ENCODE data around the gene PCDHA9. TPM values are rescaled to one million over a fixed set of nuclear protein-coding genes. Genes with fewer than 3 reads are reported as not detected.
A peak's percentile ranks its signal among the peaks of the same experiment; 100 is the strongest.
"Not testable (repeated sequence)": the region's sequence is repeated elsewhere in the genome, so short reads cannot be mapped to it uniquely, and the experiment has no call there.

The PCDHA9 gene, protein sequence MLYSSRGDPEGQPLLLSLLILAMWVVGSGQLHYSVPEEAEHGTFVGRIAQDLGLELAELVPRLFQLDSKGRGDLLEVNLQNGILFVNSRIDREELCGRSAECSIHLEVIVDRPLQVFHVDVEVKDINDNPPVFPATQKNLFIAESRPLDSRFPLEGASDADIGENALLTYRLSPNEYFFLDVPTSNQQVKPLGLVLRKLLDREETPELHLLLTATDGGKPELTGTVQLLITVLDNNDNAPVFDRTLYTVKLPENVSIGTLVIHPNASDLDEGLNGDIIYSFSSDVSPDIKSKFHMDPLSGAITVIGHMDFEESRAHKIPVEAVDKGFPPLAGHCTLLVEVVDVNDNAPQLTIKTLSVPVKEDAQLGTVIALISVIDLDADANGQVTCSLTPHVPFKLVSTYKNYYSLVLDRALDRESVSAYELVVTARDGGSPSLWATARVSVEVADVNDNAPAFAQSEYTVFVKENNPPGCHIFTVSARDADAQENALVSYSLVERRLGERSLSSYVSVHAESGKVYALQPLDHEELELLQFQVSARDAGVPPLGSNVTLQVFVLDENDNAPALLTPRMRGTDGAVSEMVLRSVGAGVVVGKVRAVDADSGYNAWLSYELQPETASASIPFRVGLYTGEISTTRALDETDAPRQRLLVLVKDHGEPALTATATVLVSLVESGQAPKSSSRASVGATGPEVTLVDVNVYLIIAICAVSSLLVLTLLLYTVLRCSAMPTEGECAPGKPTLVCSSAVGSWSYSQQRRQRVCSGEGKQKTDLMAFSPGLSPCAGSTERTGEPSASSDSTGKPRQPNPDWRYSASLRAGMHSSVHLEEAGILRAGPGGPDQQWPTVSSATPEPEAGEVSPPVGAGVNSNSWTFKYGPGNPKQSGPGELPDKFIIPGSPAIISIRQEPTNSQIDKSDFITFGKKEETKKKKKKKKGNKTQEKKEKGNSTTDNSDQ
- total RNA-seq, result not detected
- long read RNA-seq, result 0 reads

GRCh38 chr5:140848139-140849102 is at the start of gene PCDHA9:
TSS of gene PCDHA9 (plus strand) at chr5:140848382. CDS start at chr5:140848496, 114 bp downstream.
- DNase-seq (ENCODE audit: missing footprints); intact Hi-C loops (cut with DNase I); ATAC-seq: not testable (repeated sequence)

GRCh38 chr5:140800816-140801493 is 47.2 kb upstream of the PCDHA9 start, which contains the start of gene PCDHA3:
TSS of gene PCDHA3 (plus strand) at chr5:140801057.
- DNase-seq (ENCODE audit: missing footprints), result no peak
- intact Hi-C loops (cut with DNase I), result no loop called here
- ATAC-seq, result no peak

DNA sequence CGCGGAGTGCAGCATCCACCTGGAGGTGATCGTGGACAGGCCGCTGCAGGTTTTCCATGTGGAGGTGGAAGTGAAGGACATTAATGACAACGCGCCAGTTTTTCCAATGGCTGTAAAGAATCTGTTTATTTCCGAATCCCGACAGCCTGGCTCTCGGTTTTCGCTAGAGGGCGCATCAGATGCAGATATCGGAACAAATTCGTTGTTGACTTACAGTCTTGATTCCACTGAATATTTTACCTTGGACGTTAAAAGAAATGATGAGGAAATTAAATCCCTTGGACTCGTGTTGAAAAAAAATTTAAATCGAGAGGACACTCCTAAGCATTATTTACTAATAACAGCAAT is 46.7 kb upstream of the PCDHA9 start:
- DNase-seq (ENCODE audit: missing footprints) (no peak), ATAC-seq (no peak)
- intact Hi-C loops (cut with DNase I), result no loop called here

- intact Hi-C loops (cut with DNase I); ATAC-seq; DNase-seq (ENCODE audit: missing footprints): not testable (repeated sequence)
These were observed 45.8 kb upstream of the PCDHA9 start for GRCh38 chr5:140802381-140802780.

- intact Hi-C loops (cut with DNase I), result no loop called here
- ATAC-seq, result no peak
- DNase-seq (ENCODE audit: missing footprints), result no peak
These were observed 45.4 kb upstream of the PCDHA9 start for GRCh38 chr5:140802781-140803271.

- no peak for ATAC-seq
- intact Hi-C loops (cut with DNase I), result no loop called here
- peak; percentile 58 for DNase-seq (ENCODE audit: missing footprints)
These were observed 41.1 kb upstream of the PCDHA9 start, which contains the start of gene PCDHA4 for GRCh38 chr5:140806834-140807775. TSS of gene PCDHA4 (plus strand) at chr5:140807068.

GRCh38 chr5:140808241-140808888 is 39.8 kb upstream of the PCDHA9 start:
- peak; percentile 55 for DNase-seq (ENCODE audit: missing footprints)
- ATAC-seq; intact Hi-C loops (cut with DNase I): not testable (repeated sequence)

DNA sequence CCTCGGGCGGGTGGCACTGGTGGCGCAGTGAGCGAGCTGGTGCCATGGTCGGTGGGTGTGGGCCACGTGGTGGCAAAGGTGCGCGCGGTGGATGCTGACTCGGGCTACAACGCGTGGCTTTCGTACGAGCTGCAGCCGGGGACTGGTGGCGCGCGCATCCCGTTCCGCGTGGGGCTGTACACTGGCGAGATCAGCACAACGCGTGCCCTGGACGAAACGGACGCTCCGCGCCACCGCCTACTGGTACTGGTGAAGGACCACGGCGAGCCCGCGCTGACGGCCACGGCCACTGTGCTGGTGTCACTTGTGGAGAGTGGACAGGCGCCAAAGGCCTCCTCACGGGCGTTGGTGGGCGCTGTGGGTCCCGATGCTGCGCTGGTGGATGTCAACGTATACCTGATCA is 39.3 kb upstream of the PCDHA9 start:
- ATAC-seq, result no peak
- intact Hi-C loops (cut with DNase I), result no loop called here
- DNase-seq (ENCODE audit: missing footprints), result no peak

- ATAC-seq (no peak), DNase-seq (ENCODE audit: missing footprints) (peak; percentile 54)
- intact Hi-C loops (cut with DNase I), result no loop called here
These were observed 26.6 kb upstream of the PCDHA9 start, which contains the start of gene PCDHA5 for GRCh38 chr5:140821375-140822280. TSS of gene PCDHA5 (plus strand) at chr5:140821613.

DNA sequence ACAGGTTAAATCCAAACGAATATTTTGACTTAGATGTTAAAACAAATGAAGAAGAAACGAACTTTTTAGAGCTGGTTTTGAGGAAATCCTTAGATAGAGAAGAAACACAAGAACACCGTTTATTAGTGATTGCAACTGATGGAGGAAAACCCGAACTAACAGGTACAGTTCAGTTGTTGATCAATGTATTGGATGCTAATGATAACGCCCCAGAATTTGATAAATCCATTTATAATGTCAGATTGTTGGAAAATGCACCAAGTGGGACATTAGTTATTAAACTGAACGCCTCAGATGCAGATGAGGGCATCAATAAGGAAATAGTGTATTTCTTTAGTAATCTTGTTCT is 25.9 kb upstream of the PCDHA9 start:
- ATAC-seq, result no peak

GRCh38 chr5:140822969-140823368 is 25.2 kb upstream of the PCDHA9 start:
- ATAC-seq; intact Hi-C loops (cut with DNase I): not testable (repeated sequence)

More for the DNA sequence above, 25.9 kb upstream of the PCDHA9 start:
- DNase-seq (ENCODE audit: missing footprints), result no peak
- intact Hi-C loops (cut with DNase I), result no loop called here

DNA sequence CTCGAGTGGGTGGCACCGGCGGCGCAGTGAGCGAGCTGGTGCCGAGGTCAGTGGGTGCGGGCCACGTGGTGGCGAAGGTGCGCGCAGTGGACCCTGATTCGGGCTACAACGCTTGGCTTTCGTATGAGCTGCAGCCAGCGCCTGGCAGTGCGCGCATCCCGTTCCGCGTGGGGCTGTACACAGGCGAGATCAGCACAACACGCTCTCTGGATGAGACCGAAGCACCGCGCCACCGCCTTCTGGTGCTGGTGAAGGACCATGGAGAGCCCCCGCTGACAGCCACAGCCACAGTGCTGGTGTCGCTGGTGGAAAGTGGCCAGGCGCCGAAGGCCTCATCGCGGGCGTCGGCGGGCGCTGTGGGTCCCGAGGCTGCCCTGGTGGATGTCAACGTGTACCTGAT is 24.7 kb upstream of the PCDHA9 start:
- intact Hi-C loops (cut with DNase I), result no loop called here
- ATAC-seq (no peak), DNase-seq (ENCODE audit: missing footprints) (peak; percentile 68)

More at GRCh38 chr5:140822969-140823368, 25.2 kb upstream of the PCDHA9 start:
- DNase-seq (ENCODE audit: missing footprints), result not testable (repeated sequence)

- no peak for ATAC-seq
- intact Hi-C loops (cut with DNase I), result no loop called here
These were observed 20.3 kb upstream of the PCDHA9 start, which contains the start of gene PCDHA6 for GRCh38 chr5:140827704-140828361. TSS of gene PCDHA6 (plus strand) at chr5:140827960. CDS start at chr5:140828092, 132 bp downstream.

DNA sequence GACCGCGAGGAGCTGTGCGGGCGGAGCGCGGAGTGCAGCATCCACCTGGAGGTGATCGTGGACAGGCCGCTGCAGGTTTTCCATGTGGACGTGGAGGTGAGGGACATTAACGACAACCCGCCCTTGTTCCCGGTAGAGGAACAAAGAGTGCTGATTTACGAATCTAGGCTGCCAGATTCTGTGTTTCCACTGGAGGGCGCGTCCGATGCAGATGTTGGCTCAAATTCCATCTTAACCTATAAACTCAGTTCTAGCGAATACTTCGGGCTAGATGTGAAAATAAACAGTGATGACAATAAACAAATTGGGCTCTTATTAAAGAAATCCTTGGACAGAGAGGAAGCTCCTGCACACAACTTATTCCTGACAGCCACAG is 19.8 kb upstream of the PCDHA9 start:
- no peak for DNase-seq (ENCODE audit: missing footprints)
- ATAC-seq, result no peak
- intact Hi-C loops (cut with DNase I), result no loop called here

More at GRCh38 chr5:140827704-140828361, 20.3 kb upstream of the PCDHA9 start, which contains the start of gene PCDHA6:
- DNase-seq (ENCODE audit: missing footprints), result no peak
